GM18951 (cell line): ENCODE results near the gene MAPK4.
"Not testable (repeated sequence)": the region's sequence is repeated elsewhere in the genome, so short reads cannot be mapped to it uniquely, and the experiment has no call there.

Experiments used
- POLR2A ChIP-seq: IDR thresholded peaks from 4 replicates; pipeline ENCODE4 v1.6.1; 2011; ENCODE audit warnings: mild to moderate bottlenecking; ENCODE audit not compliant: insufficient read length, insufficient read depth; ENCODE audit errors: extremely low read depth
- in situ Hi-C: fragments of 300-500 bp; cut with MboI; formaldehyde crosslinking; loops from one replicate; pipeline ENCODE4 v1.12.0; 2022; ENCODE audit warnings: low sequenced_read_pairs, mixed read lengths, inconsistent platforms; ENCODE audit not compliant: unreplicated experiment

The MAPK4 gene

GRCh38 chr18:50560681-50561629 is 1.1 kb downstream of the MAPK4 start:
- no peak for TF ChIP-seq POLR2A
- in situ Hi-C loops = no loop called here

- in situ Hi-C loops = not testable (repeated sequence)
Observed at GRCh38 chr18:50562258-50562657, 2.4 kb downstream of the MAPK4 start.

GRCh38 chr18:50562686-50563085 is 2.8 kb downstream of the MAPK4 start:
- no peak for TF ChIP-seq POLR2A
- in situ Hi-C loops = no loop called here

GRCh38 chr18:50563376-50563775 is 3.5 kb downstream of the MAPK4 start:
- in situ Hi-C loops = no loop called here
- TF ChIP-seq POLR2A = no peak

GRCh38 chr18:50569930-50570329 is 10.0 kb downstream of the MAPK4 start:
- in situ Hi-C loops = no loop called here
- TF ChIP-seq POLR2A = no peak

GRCh38 chr18:50571606-50572005 is 11.7 kb downstream of the MAPK4 start:
- no peak for TF ChIP-seq POLR2A
- in situ Hi-C loops = no loop called here

- in situ Hi-C loops = not testable (repeated sequence)
Observed at GRCh38 chr18:50573196-50573595, 13.3 kb downstream of the MAPK4 start.

- in situ Hi-C loops = no loop called here
- TF ChIP-seq POLR2A = no peak
Observed at GRCh38 chr18:50573679-50574078, 13.8 kb downstream of the MAPK4 start.

- no peak for TF ChIP-seq POLR2A
- in situ Hi-C loops = no loop called here
Observed at GRCh38 chr18:50578030-50578429, 18.1 kb downstream of the MAPK4 start.

- in situ Hi-C loops = no loop called here
Observed at GRCh38 chr18:50578651-50579050, 18.8 kb downstream of the MAPK4 start.

GRCh38 chr18:50579061-50579774 is 19.3 kb downstream of the MAPK4 start:
- TF ChIP-seq POLR2A = no peak
- in situ Hi-C loops = no loop called here

More at GRCh38 chr18:50578651-50579050, 18.8 kb downstream of the MAPK4 start:
- no peak for TF ChIP-seq POLR2A

- TF ChIP-seq POLR2A = no peak
- in situ Hi-C loops = no loop called here
Observed at GRCh38 chr18:50581517-50581916, 21.6 kb downstream of the MAPK4 start.

- no peak for TF ChIP-seq POLR2A
- in situ Hi-C loops = no loop called here
Observed at GRCh38 chr18:50582500-50582899, 22.6 kb downstream of the MAPK4 start.

- in situ Hi-C loops = no loop called here
- no peak for TF ChIP-seq POLR2A
Observed at GRCh38 chr18:50586710-50587109, 26.8 kb downstream of the MAPK4 start.

- in situ Hi-C loops = no loop called here
Observed at GRCh38 chr18:50590593-50590992, 30.7 kb downstream of the MAPK4 start.

More at GRCh38 chr18:50590593-50590992, 30.7 kb downstream of the MAPK4 start:
- TF ChIP-seq POLR2A = no peak
